ENCODE data around the gene DRD2. TPM values are rescaled to one million over a fixed set of nuclear protein-coding genes. Genes with fewer than 3 reads are reported as not detected.

The DRD2 gene
- total and polyA plus RNA-seq, 2 of the 13 experiments (the other 11 are each of a cell fraction or from before 2014, with no cell fraction given), result not detected

- TF ChIP-seq ZNF281 (CRISPR knock-in tag; IDR thresholded peaks at IDR 0.05; ENCODE audit: borderline replicate concordance) (peak; percentile 24; the same call in 1 of the 2 replicates), SRF (IDR thresholded peaks at IDR 0.05; ENCODE audit: low read depth, low read length) (no peak), ZNF557 (CRISPR knock-in tag; IDR thresholded peaks at IDR 0.05) (0 out of 2 replicates have a peak, but pooled peaks have one; percentile 46), POGK (CRISPR knock-in tag; conservative IDR thresholded peaks at IDR 0.05) (peak; percentile 45; the same call in 1 of the 2 replicates), SALL1 (CRISPR knock-in tag; IDR thresholded peaks at IDR 0.05) (peak; percentile 76), ATF7-NPFF (CRISPR knock-in tag; IDR thresholded peaks at IDR 0.05; ENCODE audit: low read depth) (0 out of 2 replicates have a peak, but pooled peaks have one; percentile 40), HDAC2 (CRISPR knock-in tag; IDR thresholded peaks at IDR 0.05) (no peak), HBP1 (CRISPR knock-in tag; IDR thresholded peaks at IDR 0.05; ENCODE audit: low read depth) (peak; percentile 77; the same call in 1 of the 2 replicates), ZNF710 (CRISPR knock-in tag; IDR thresholded peaks at IDR 0.05; ENCODE audit: borderline replicate concordance) (no peak), CCDC6 (CRISPR knock-in tag; IDR thresholded peaks at IDR 0.05) (no peak), ZNF430 (CRISPR knock-in tag; IDR thresholded peaks at IDR 0.05) (peak; percentile 67; the same call in 1 of the 2 replicates), ZNF792 (CRISPR knock-in tag; IDR thresholded peaks at IDR 0.05) (0 out of 2 replicates have a peak, but pooled peaks have one; percentile 29), BRCA1 (CRISPR knock-in tag; IDR thresholded peaks at IDR 0.05) (peak; percentile 58; the same call in 1 of the 2 replicates), TFE3 (CRISPR knock-in tag; IDR thresholded peaks at IDR 0.05) (peak; percentile 52; the same call in 1 of the 2 replicates), ZMAT3 (CRISPR knock-in tag; conservative IDR thresholded peaks at IDR 0.05) (peak; percentile 66; the same call in 1 of the 2 replicates), SAP130 (CRISPR knock-in tag; IDR thresholded peaks at IDR 0.05; ENCODE audit: low read depth) (0 out of 2 replicates have a peak, but pooled peaks have one; percentile 17), ZNF644 (CRISPR knock-in tag; IDR thresholded peaks at IDR 0.05; ENCODE audit: low read depth) (0 out of 2 replicates have a peak, but pooled peaks have one; percentile 15), PAX8 (CRISPR knock-in tag; IDR thresholded peaks at IDR 0.05; ENCODE audit: borderline replicate concordance) (no peak)
Measured at GRCh38 chr11:113474362-113475159, 637 bp downstream of the DRD2 start (continued).
